AG04450 (cell line): Measurements from ENCODE around the gene FOXO3. TPM values are rescaled to one million over a fixed set of nuclear protein-coding genes. Genes with fewer than 3 reads are reported as not detected.

ENCODE experiments used
- CTCF ChIA-PET: fragments of 300-600, 350-600 bp; formaldehyde crosslinking; extraction: SDS; loops from one replicate; lab custom pipeline; 2022; ENCODE audit warnings: antibody characterized with exemption, inconsistent platforms; lab: Charles Lee
- POLR2A ChIA-PET: fragments of 350-600 bp; formaldehyde crosslinking; extraction: SDS; loops from one replicate; lab custom pipeline; 2021; ENCODE audit warnings: antibody characterized with exemption, inconsistent platforms; lab: Yijun Ruan, JAX
- DNase-seq: peaks from one replicate; pipeline ENCODE4 v3.0.0-alpha.2; 2011; ENCODE audit warnings: low read depth, low spot score
- H3K27ac ChIP-seq: one replicate; pipeline ENCODE4 v1.5.1; 2012; ENCODE audit warnings: low read depth, low read length, control low read depth
- H3K27me3 ChIP-seq: one replicate; pipeline ENCODE4 v1.6.0; 2012; ENCODE audit warnings: low read length; ENCODE audit not compliant: control insufficient read depth, insufficient read depth
- H3K4me3 ChIP-seq: 2 replicates; pipeline ENCODE4 v1.5.1; 2011; ENCODE audit warnings: mild to moderate bottlenecking, low read depth, low read length, control low read depth
- H3K9me3 ChIP-seq: 2 replicates; pipeline ENCODE4 v1.5.1; 2012; ENCODE audit warnings: low read length; ENCODE audit not compliant: control insufficient read depth, insufficient read depth
- CTCF ChIP-seq: IDR thresholded peaks from 2 replicates; pipeline ENCODE4 v1.5.1; 2011; ENCODE audit warnings: low read depth, low read length, control low read depth, inconsistent platforms
- polyA plus RNA-seq: library from polyadenylated mRNA; depleted of rRNA; stranded (reverse); fragments of >200 nt; gene quantifications from 2 replicates; pipeline ENCODE4 v1.2.3, GENCODE V29; 2011

The FOXO3 gene
- polyA plus RNA-seq, 1 experiment = 32.7 TPM

GRCh38 chr6:108643184-108643583 lies 82.5 kb downstream of the FOXO3 start:
- CTCF ChIA-PET = no interaction called here
- H3K4me3 ChIP-seq = no peak overlapping the region
- H3K9me3 ChIP-seq = no peaks in the 10 kb centered on the region
- POLR2A ChIA-PET = no interaction called here
- no peak overlapping the region for H3K27ac ChIP-seq
- TF ChIP-seq CTCF = no peak
- no peaks in the 10 kb centered on the region for H3K27me3 ChIP-seq
- DNase-seq = no peak

- DNase-seq = no peak
These were observed 83.5 kb downstream of the FOXO3 start for GRCh38 chr6:108644252-108644651.

GRCh38 chr6:108648191-108648590 lies 87.5 kb downstream of the FOXO3 start:
- TF ChIP-seq CTCF = no peak
- no peak for DNase-seq
- Histone ChIP-seq H3K4me3 (no peak overlapping the region), H3K27ac (no peak overlapping the region), H3K9me3 (no peaks in the 10 kb centered on the region), H3K27me3 (no peaks in the 10 kb centered on the region)
- ChIA-PET POLR2A (no interaction called here), CTCF (no interaction called here)

More at GRCh38 chr6:108644252-108644651, 83.5 kb downstream of the FOXO3 start:
- H3K4me3 ChIP-seq = no peak overlapping the region
- no peaks in the 10 kb centered on the region for H3K9me3 ChIP-seq
- no peaks in the 10 kb centered on the region for H3K27me3 ChIP-seq
- no peak overlapping the region for H3K27ac ChIP-seq
- POLR2A ChIA-PET = no interaction called here
- TF ChIP-seq CTCF = no peak
- CTCF ChIA-PET = no interaction called here

GRCh38 chr6:108650325-108650724 lies 89.6 kb downstream of the FOXO3 start:
- Histone ChIP-seq H3K27me3 (no peaks in the 10 kb centered on the region), H3K27ac (peak overlapping the region; percentile 40), H3K9me3 (no peaks in the 10 kb centered on the region), H3K4me3 (no peak overlapping the region)
- DNase-seq = no peak
- CTCF ChIA-PET = interaction anchor here (1.6 kb wide), 1 partner anchor 423 kb away, joined by 5 read pairs; no protein-coding TSS in a partner anchor
- no peak for TF ChIP-seq CTCF
- POLR2A ChIA-PET = interaction anchor here (1.4 to 1.8 kb wide), 3 partner anchors 39 to 86 kb away, joined by 4 to 8 read pairs (median 7); no protein-coding TSS in a partner anchor

GRCh38 chr6:108650781-108651180 lies 90.1 kb downstream of the FOXO3 start:
- TF ChIP-seq CTCF = no peak
- ChIA-PET CTCF (interaction anchor here (0.6 to 1.6 kb wide), 3 partner anchors 79 to 422 kb away, joined by 3 to 5 read pairs (median 3); no protein-coding TSS in a partner anchor), POLR2A (interaction anchor here (1.4 to 1.8 kb wide), 4 partner anchors 39 to 93 kb away, joined by 4 to 14 read pairs (median 8); no protein-coding TSS in a partner anchor)

More at GRCh38 chr6:108650781-108651180, 90.1 kb downstream of the FOXO3 start:
- H3K27me3 ChIP-seq = no peaks in the 10 kb centered on the region
- no peak overlapping the region for H3K4me3 ChIP-seq
- peak overlapping the region; percentile 90 for H3K27ac ChIP-seq
- H3K9me3 ChIP-seq = no peaks in the 10 kb centered on the region
- DNase-seq = no peak
